ENCODE data around the gene RMI2. TPM values are rescaled to one million over a fixed set of nuclear protein-coding genes. Genes with fewer than 3 reads are reported as not detected.

Gene RMI2
- polyA plus RNA-seq, 1 donor (not counting 4 experiments of a cell fraction or from before 2014, with no cell fraction given), result 6.8 TPM

GRCh38 chr16:11386791-11387546, 41.7 kb downstream of the RMI2 start:
- DNase-seq (ENCODE audit: low read depth, low spot score) (no peak), FAIRE-seq (no peak)
- Histone ChIP-seq H3K4me1 (ENCODE audit: control insufficient read depth, extremely low read depth, insufficient read depth, low read length) (peaks cover 9% of the 10 kb centered on the region), H4K20me1 (ENCODE audit: control insufficient read depth, extremely low read depth, insufficient read depth, low read length) (no peaks in the 10 kb centered on the region), H3K4me3 (ENCODE audit: control insufficient read depth in 2 of 3, extremely low read depth in 1 of 3, insufficient read depth in 2 of 3, low read depth in 1 of 3, low read length in 3 of 3) (no peak overlapping the region), H2AFZ (ENCODE audit: control insufficient read depth, low read length) (no peak overlapping the region), H3K9me1 (ENCODE audit: control insufficient read depth, extremely low read depth, insufficient read depth, low read length) (no peaks in the 10 kb centered on the region), H3K4me2 (ENCODE audit: control insufficient read depth, extremely low read depth, insufficient read depth, low read depth, low read length) (no peak overlapping the region), H3K27me3 (ENCODE audit: control insufficient read depth, extremely low read depth, insufficient read depth, low read length) (peaks cover 4% of the 10 kb centered on the region), H3K36me3 (ENCODE audit: control insufficient read depth in 2 of 2, extremely low read depth in 1 of 2, insufficient read depth in 2 of 2, low read length in 2 of 2) (no peaks in the 10 kb centered on the region), H3K9ac (ENCODE audit: control insufficient read depth, extremely low read depth, insufficient read depth, low read length) (no peak overlapping the region), H3K27ac (ENCODE audit: control insufficient read depth, insufficient read depth, low read length) (no peak overlapping the region), H3K9me3 (ENCODE audit: control insufficient read depth, low read depth, low read length) (no peaks in the 10 kb centered on the region), H3K79me2 (ENCODE audit: control insufficient read depth, insufficient read depth, low read length) (no peaks in the 10 kb centered on the region)
- peak in 1 of 3 experiments; percentile 15 for TF ChIP-seq CTCF (optimal IDR thresholded peaks at IDR 0.05 in 1 of 3, IDR thresholded peaks at IDR 0.05 in 1 of 3, conservative IDR thresholded peaks at IDR 0.05 in 1 of 3; ENCODE audit: extremely low read depth in 1 of 3, insufficient read depth in 2 of 3, low read length in 3 of 3)
- TF ChIP-seq EZH2 (IDR thresholded peaks at IDR 0.05; ENCODE audit: low read length), result no peak
- dilution Hi-C loops (cut with MboI; ENCODE audit: extremely low pct_ligation_motif_present, low sequenced_read_pairs), result no loop called here

- peaks cover 4% of the 10 kb centered on the region for H3K27me3 ChIP-seq (ENCODE audit: control insufficient read depth, extremely low read depth, insufficient read depth, low read length)
- no peak overlapping the region for H3K9ac ChIP-seq (ENCODE audit: control insufficient read depth, extremely low read depth, insufficient read depth, low read length)
- FAIRE-seq (no peak), DNase-seq (ENCODE audit: low read depth, low spot score) (no peak)
- H3K4me1 ChIP-seq (ENCODE audit: control insufficient read depth, extremely low read depth, insufficient read depth, low read length), result peaks cover 9% of the 10 kb centered on the region
- no peak for TF ChIP-seq EZH2 (IDR thresholded peaks at IDR 0.05; ENCODE audit: low read length)
- no peak for TF ChIP-seq CTCF (optimal IDR thresholded peaks at IDR 0.05 in 1 of 3, IDR thresholded peaks at IDR 0.05 in 1 of 3, conservative IDR thresholded peaks at IDR 0.05 in 1 of 3; ENCODE audit: extremely low read depth in 1 of 3, insufficient read depth in 2 of 3, low read length in 3 of 3)
- H2AFZ ChIP-seq (ENCODE audit: control insufficient read depth, low read length), result no peak overlapping the region
- H3K9me3 ChIP-seq (ENCODE audit: control insufficient read depth, low read depth, low read length), result no peaks in the 10 kb centered on the region
- dilution Hi-C loops (cut with MboI; ENCODE audit: extremely low pct_ligation_motif_present, low sequenced_read_pairs), result no loop called here
- H3K79me2 ChIP-seq (ENCODE audit: control insufficient read depth, insufficient read depth, low read length), result no peaks in the 10 kb centered on the region
- no peak overlapping the region for H3K4me3 ChIP-seq (ENCODE audit: control insufficient read depth in 2 of 3, extremely low read depth in 1 of 3, insufficient read depth in 2 of 3, low read depth in 1 of 3, low read length in 3 of 3)
- H3K36me3 ChIP-seq (ENCODE audit: control insufficient read depth in 2 of 2, extremely low read depth in 1 of 2, insufficient read depth in 2 of 2, low read length in 2 of 2), result no peaks in the 10 kb centered on the region
- no peaks in the 10 kb centered on the region for H4K20me1 ChIP-seq (ENCODE audit: control insufficient read depth, extremely low read depth, insufficient read depth, low read length)
- no peak overlapping the region for H3K27ac ChIP-seq (ENCODE audit: control insufficient read depth, insufficient read depth, low read length)
- no peak overlapping the region for H3K4me2 ChIP-seq (ENCODE audit: control insufficient read depth, extremely low read depth, insufficient read depth, low read depth, low read length)
- H3K9me1 ChIP-seq (ENCODE audit: control insufficient read depth, extremely low read depth, insufficient read depth, low read length), result no peaks in the 10 kb centered on the region
Measured at GRCh38 chr16:11389083-11389482, 43.8 kb downstream of the RMI2 start.
